Superior temporal gyrus (tissue), 1 donor: ENCODE data around the gene LRP2.

ENCODE experiments used
- DNase-seq: peaks from one replicate; pipeline ENCODE4 v3.0.0-alpha.2; 2016; ENCODE audit errors: extremely low spot score

The LRP2 gene

GRCh38 chr2:169240405-169240804, 121.9 kb downstream of the LRP2 start:
- no peak for DNase-seq

DNA sequence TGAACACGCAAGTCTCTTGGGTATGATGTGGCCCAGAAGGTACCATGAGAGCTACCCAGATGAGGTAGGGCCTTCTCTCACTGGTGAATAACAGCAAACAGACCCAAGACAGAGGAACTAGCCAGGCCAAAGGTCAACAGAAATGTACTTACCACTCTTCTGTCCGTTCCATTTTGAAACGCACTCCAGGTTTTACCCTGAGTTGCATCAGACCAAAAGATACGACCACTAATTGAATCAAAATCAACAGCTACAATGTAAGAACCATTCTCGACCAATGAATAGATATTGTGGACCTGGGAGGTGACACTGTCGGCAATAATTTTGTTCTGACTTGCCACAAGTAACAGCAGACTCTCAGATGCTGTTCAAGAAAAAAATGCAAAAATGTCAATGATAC, 124.4 kb downstream of the LRP2 start:
- no peak for DNase-seq

DNA sequence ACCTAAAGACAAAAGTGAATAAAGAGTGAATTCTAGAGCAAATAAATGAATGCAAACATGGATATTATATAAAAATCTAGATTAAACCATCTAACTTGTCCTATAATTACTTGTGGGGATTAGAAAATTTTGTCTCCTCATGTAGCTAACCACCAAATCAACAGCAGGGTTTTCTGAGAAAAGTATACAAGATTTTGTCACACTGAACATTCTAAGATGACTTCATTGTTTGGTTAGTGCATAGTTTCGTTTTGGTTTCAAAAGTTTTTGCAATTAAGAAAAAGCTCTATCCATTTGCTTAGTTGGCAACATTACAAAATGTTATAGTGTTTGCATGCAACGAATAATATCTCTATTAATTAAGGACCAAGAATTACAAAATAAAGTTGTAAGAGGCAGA, 125.0 kb downstream of the LRP2 start:
- DNase-seq: no peak

DNA sequence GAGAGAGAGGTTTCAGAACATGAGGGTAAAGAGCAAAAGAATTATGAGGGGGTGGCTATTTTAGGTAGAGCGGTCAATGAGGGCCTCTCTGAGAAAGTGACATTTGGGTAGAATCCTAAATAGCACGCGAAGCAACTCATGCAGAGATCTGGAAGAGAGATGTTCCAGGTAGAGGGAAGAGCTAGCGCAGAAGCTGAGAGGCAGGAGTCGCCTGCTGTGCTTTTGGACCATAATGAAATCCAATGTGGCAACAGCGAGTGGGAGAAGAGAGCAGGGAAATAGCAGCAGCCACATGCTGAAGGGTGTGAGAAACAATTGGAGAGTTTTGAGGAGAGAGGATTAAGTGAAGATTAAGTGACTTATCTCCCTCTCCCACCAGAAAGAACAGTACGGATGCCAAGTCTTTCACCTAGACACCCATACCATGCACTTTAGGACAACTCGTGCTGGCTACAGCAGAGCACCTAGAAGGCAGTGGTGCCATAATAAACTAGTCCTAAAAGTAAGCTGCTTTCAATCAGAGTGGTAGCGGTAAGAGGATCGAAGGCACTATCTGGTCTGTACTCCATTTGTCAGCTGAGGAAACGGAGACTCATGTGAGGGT, 129.7 kb downstream of the LRP2 start:
- DNase-seq: no peak

- DNase-seq: no peak
Observed at GRCh38 chr2:169230204-169230603, 132.1 kb downstream of the LRP2 start.

DNA sequence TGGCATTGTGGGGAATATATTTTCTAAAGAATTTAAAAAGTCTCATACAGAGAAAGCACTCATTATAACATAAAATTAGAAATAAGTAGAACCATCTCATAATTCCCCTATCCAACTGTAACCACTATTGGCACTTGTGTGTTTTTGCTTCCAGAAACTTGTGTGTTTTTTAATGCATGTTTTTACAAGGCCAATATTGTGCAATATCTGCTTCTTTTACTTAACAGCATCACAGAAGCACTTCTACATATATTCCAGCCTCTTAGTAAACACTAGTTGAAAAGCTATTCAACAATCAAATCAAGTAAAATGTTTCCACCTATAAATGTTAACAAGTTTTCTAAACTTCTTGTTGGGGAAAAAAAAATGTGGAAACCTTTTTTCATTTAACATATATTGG, 132.7 kb downstream of the LRP2 start:
- no peak for DNase-seq

DNA sequence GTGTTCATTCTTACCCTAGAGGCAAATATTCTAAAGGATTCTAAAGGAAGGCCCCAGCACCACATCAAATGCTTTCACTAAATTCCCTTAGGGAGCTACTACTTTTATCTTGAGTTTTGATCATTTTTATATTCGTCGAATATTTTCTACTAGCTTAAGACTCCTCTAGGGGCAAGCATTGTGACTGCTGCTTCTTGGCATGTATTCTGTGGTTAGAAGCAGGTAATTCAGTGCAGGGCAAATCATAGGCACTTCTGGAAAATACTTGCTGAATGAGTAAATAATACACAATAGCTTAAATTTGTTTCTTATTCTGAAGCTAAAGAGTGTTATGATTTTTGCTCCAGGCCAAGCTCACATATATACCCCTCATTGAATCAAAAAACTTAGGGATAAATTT, 136.4 kb downstream of the LRP2 start:
- DNase-seq: no peak

DNA sequence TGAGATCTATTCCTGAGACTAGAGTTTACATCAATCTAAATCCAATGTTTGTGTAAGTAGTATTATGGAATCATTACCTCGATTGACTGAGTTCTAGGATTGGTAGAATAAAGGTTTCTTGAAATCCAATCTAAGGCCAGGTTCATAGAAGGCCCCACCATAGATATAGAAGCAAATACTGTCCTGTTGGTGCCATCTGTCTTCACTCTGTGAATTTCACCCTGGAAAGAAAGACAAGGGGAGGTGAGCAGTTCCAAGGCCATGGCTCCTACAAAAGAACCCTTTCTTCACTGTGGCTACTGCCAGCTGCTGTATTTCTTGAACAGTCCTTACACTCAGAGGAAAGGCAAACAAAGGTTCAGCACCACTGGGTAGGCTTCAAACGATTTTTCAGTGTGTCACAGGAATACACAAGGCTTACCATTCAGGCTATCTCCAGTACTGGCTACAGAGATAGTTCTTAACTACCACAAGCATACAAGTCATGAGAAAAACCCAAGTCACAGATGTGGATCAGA, 137.0 kb downstream of the LRP2 start:
- no peak for DNase-seq

GRCh38 chr2:169222665-169223064, 139.7 kb downstream of the LRP2 start:
- no peak for DNase-seq

- peak; percentile 76 for DNase-seq
Observed at GRCh38 chr2:169221745-169222369, 140.5 kb downstream of the LRP2 start.

- no peak for DNase-seq
Observed at GRCh38 chr2:169210917-169211316, 151.4 kb downstream of the LRP2 start.

DNA sequence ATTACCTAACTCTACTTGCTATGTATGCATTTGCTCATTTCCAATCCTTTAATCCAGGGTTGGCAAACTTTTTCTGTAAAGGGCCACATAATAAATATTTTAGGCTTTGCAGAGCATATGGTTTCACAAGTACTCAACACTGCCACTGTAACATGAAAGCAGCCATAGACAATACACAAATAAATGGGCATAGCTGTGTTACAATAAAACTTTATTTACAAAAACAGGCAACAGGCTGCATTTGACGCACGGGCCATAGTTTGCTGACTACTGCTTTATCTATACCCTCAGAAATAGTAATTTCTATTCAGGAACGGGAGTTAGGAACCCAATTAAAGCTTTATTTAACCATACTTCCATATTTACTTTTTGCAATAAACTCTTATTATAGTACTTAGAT, 154.3 kb downstream of the LRP2 start:
- DNase-seq: no peak

DNA sequence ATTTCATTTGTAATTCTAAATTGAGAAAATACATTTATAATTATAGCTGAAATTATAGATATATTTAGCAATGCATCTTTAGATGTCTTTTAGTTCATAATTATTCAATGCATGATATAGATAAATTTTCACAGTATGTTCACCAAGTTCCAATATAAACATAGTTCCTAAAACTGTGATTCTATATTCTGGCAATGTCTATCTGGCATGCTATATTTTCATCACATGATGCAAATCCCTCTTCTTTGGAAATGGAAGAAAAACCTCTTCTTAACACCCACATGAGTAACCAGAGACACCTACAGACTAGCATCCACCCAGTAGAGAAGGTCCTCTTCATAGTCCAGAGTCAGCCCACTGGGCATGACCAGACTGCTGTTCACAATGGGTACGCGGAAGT, 157.2 kb downstream of the LRP2 start:
- DNase-seq: no peak

DNA sequence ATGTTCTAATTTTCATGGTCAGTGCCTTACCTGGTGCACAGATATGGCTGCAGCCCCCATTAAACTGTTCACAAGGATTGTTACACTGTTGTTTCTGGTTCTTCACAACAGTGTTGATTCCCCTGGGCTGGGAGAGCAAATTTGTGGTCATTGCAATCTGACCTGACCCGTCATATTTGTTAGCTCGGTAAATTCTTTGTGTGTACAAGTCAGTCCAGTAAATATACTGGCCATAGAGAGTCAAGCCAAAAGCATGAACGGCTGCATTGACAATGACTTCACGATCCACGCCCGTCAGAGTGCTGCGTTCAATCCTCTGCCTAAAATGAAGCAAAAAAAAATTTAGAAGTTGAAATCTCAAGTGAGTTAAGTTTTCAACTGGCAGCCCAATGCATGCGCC, 158.4 kb downstream of the LRP2 start:
- no peak for DNase-seq

GRCh38 chr2:169200756-169201155, 161.6 kb downstream of the LRP2 start:
- no peak for DNase-seq

DNA sequence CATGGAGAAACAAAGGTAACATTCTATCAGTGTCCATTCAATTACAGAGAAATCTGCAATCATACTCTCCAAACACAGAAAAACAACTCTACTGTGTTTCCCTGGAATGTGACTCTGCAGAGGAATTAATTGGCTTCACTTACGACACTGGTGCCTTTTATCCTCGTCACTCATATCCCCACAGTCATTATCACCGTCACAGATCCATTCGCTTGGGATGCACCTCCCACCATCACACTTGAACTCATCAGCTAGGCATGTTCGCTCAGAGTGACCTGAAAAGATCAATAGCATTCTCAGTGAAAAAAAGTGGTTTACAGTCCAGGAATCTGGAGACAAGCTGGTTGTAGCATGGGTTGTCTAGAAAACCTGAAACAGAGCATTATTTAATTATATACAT, 168.7 kb downstream of the LRP2 start:
- no peak for DNase-seq

GRCh38 chr2:169190197-169190775, 172.0 kb downstream of the LRP2 start:
- no peak for DNase-seq

DNA sequence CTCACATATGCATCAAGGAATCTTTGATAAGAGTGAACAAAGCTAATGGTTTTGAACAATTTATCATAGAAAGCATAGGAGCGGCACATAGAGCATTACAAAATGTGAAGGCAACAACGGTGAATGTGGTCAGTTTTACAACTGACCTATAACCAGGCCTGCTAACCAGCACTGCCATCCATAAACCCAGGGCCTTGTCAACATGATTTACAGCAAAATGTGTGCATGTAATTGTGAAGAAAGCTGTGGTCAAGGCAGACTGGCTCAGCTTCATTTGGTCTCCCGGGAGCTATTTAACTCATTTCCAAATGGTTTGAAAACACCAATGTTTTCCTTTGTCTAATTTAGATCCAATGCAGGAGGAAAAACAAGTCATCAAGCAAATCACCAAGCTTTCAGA, 173.2 kb downstream of the LRP2 start:
- no peak for DNase-seq

DNA sequence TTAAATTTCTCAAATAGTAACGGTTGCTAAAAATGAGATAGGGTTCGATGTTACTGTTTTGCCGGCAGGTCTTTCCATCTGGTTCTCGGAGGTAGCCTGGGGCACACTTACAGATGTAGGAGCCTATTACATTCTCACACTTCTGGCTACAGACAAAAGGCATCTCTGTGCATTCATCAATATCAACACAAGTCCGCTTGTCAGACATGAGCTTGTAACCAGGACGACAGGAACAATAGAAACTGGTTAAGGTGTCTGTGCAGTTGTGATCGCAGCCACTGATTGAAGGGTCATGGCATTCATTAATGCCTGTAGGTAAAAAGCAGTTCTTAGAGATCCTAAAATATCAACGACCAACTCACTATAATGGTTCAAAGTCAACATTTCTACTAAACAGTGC, 176.6 kb downstream of the LRP2 start:
- peak; percentile 47 for DNase-seq

GRCh38 chr2:169184074-169184473, 178.3 kb downstream of the LRP2 start:
- no peak for DNase-seq

DNA sequence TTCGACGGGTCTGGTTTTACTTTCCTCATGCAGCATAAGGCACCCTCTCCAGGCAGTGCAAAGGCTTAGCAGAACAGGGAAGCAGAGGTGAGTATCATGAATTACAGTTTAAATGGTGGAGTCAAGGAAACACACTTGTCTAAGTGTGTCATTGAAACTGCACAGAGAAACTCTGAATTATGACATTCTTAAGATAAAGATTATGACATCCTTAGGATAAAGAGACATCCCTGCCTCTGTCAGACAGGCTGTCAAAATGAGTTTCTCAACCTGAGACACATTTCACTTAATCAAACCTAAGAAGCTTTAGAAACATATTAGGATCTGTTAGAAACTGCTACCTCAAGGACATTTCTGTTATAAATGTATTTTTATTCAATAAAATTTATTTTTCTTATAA, 179.8 kb downstream of the LRP2 start:
- no peak for DNase-seq

GRCh38 chr2:169178804-169179390, 183.4 kb downstream of the LRP2 start:
- no peak for DNase-seq

GRCh38 chr2:169178364-169178763, 184.0 kb downstream of the LRP2 start:
- DNase-seq: no peak
